IMR-90 (cell line): ENCODE data around the gene DSCAML1. TPM values are rescaled to one million over a fixed set of nuclear protein-coding genes. Genes with fewer than 3 reads are reported as not detected.

Experiments
- ATAC-seq: fragments of 200-7000 bp; cut with Tn5 transposase; 2 replicates; pipeline ENCODE4 v1.9.1; 2020; ENCODE audit warnings: low read depth, mild to moderate bottlenecking, moderate library complexity
- BruUV-seq: library from RNA; stranded (reverse); fragments of 400-500 nt; replicated peaks from 2 replicates; lab custom pipeline; 2021; lab: Mats Ljungman, UMichigan
- CTCF ChIA-PET: fragments of 300-600 bp; formaldehyde crosslinking; extraction: SDS; loops from one replicate; lab custom pipeline; 2021; ENCODE audit warnings: antibody characterized with exemption; lab: Yijun Ruan, JAX
- POLR2A ChIA-PET: fragments of 300-600 bp; sonication (Branson Sonifier 250); formaldehyde crosslinking; loops from one replicate; lab custom pipeline; 2022; ENCODE audit warnings: antibody characterized with exemption; ENCODE audit not compliant: unreplicated experiment; lab: Charles Lee
- DNase-seq: peaks from one replicate; pipeline ENCODE4 v3.0.0; 2013
- H2AFZ ChIP-seq: replicated peaks from 2 replicates; pipeline ENCODE3; 2013; ENCODE audit warnings: low read length, mild to moderate bottlenecking; ENCODE audit not compliant: poor library complexity
- H2AK5ac ChIP-seq: 2 replicates; pipeline ENCODE4 v1.6.1; 2013; ENCODE audit warnings: low read depth, low read length, inconsistent platforms
- H2AK9ac ChIP-seq: replicated peaks from 2 replicates; pipeline ENCODE3; 2013; ENCODE audit warnings: mild to moderate bottlenecking, low read depth, low read length, moderate library complexity; ENCODE audit not compliant: poor library complexity
- H2BK120ac ChIP-seq: 2 replicates; pipeline ENCODE4 v1.6.1; 2013; ENCODE audit warnings: low read depth, low read length, inconsistent platforms
- H2BK15ac ChIP-seq: 3 replicates; pipeline ENCODE4 v1.6.1; 2013; ENCODE audit warnings: low read depth, low read length, inconsistent platforms
- H2BK20ac ChIP-seq: 2 replicates; pipeline ENCODE4 v1.6.1; 2013; ENCODE audit warnings: low read depth, mild to moderate bottlenecking, inconsistent platforms, low read length, moderate library complexity
- H2BK5ac ChIP-seq: 2 replicates; pipeline ENCODE4 v1.6.1; 2013; ENCODE audit warnings: mild to moderate bottlenecking, low read depth, low read length, inconsistent platforms; ENCODE audit not compliant: poor library complexity, severe bottlenecking
- H3K14ac ChIP-seq: replicated peaks from 2 replicates; pipeline ENCODE4 v1.6.1; 2013; ENCODE audit warnings: low read depth, low read length, inconsistent platforms
- H3K18ac ChIP-seq: 2 replicates; pipeline ENCODE4 v1.6.1; 2013; ENCODE audit warnings: low read depth, low read length, control low read depth
- H3K23ac ChIP-seq: 2 replicates; pipeline ENCODE4 v1.6.1; 2013; ENCODE audit warnings: low read depth, low read length, inconsistent platforms
- H3K27ac ChIP-seq: 2 replicates; pipeline ENCODE4 v1.5.1; 2013; ENCODE audit warnings: mild to moderate bottlenecking, control low read depth, low read length; ENCODE audit not compliant: insufficient read depth
- H3K27me3 ChIP-seq: 2 replicates; pipeline ENCODE4 v1.6.1; 2013; ENCODE audit warnings: low read length; ENCODE audit not compliant: control insufficient read depth, insufficient read depth
- H3K36me3 ChIP-seq: 2 replicates; pipeline ENCODE4 v1.6.1; 2013; ENCODE audit warnings: low read length, mixed read lengths; ENCODE audit not compliant: control insufficient read depth, insufficient read depth
- H3K4ac ChIP-seq: 2 replicates; pipeline ENCODE4 v1.6.1; 2013; ENCODE audit warnings: low read depth, low read length, inconsistent platforms
- H3K4me1 ChIP-seq: 2 replicates; pipeline ENCODE4 v1.6.1; 2013; ENCODE audit warnings: low read length, mixed read lengths; ENCODE audit not compliant: control insufficient read depth, insufficient read depth
- H3K4me2 ChIP-seq: 2 replicates; pipeline ENCODE4 v1.6.1; 2013; ENCODE audit warnings: low read depth, mild to moderate bottlenecking, control low read depth, low read length, moderate library complexity
- H3K4me3 ChIP-seq: 2 replicates; pipeline ENCODE4 v1.5.1; 2013; ENCODE audit warnings: low read depth, mild to moderate bottlenecking, control low read depth, low read length, moderate library complexity; ENCODE audit not compliant: insufficient read depth
- H3K56ac ChIP-seq: 2 replicates; pipeline ENCODE4 v1.6.1; 2013; ENCODE audit warnings: low read length, inconsistent platforms; ENCODE audit not compliant: insufficient read depth; ENCODE audit errors: extremely low read depth
- H3K79me1 ChIP-seq, 2 experiments: 2 replicates each; pipeline ENCODE4 v1.6.1; 2013; ENCODE audit warnings: low read length in 2 of 2, inconsistent platforms in 1 of 2, low read depth in 1 of 2
- H3K9ac ChIP-seq: 2 replicates; pipeline ENCODE4 v1.6.1; 2013; ENCODE audit warnings: low read depth, low read length, control low read depth
- H3K9me1 ChIP-seq: 2 replicates; pipeline ENCODE4 v1.6.1; 2013; ENCODE audit warnings: low read length, inconsistent platforms; ENCODE audit not compliant: insufficient read depth
- H3K9me3 ChIP-seq: 2 replicates; pipeline ENCODE4 v1.6.1; 2013; ENCODE audit warnings: low read length; ENCODE audit not compliant: control insufficient read depth, insufficient read depth
- H4K20me1 ChIP-seq: 2 replicates; pipeline ENCODE4 v1.6.1; 2013; ENCODE audit warnings: low read length, inconsistent platforms; ENCODE audit not compliant: insufficient read depth
- H4K5ac ChIP-seq: 2 replicates; pipeline ENCODE4 v1.6.1; 2013; ENCODE audit warnings: mild to moderate bottlenecking, low read depth, low read length, control low read depth
- H4K8ac ChIP-seq, 2 experiments: 2 replicates each; pipeline ENCODE4 v1.6.1; 2013; ENCODE audit warnings: low read depth in 2 of 2, low read length in 2 of 2, control low read depth in 1 of 2, inconsistent platforms in 1 of 2
- H4K91ac ChIP-seq: 2 replicates; pipeline ENCODE4 v1.6.1; 2013; ENCODE audit warnings: low read depth, low read length, inconsistent platforms; ENCODE audit not compliant: insufficient read depth
- BHLHE40 ChIP-seq: fragments of 150-350 bp; IDR thresholded peaks from 2 replicates; pipeline ENCODE4 v1.6.1; 2016; ENCODE audit warnings: mild to moderate bottlenecking, low read depth, low read length
- CEBPB ChIP-seq: IDR thresholded peaks from 2 replicates; pipeline ENCODE4 v1.6.1; 2012; ENCODE audit warnings: low read depth, low read length, improper control_type of control experiment
- CHD1 ChIP-seq: IDR thresholded peaks from 2 replicates; pipeline ENCODE4 v1.6.1; 2012; ENCODE audit warnings: low read depth, low read length, improper control_type of control experiment
- ELK1 ChIP-seq: fragments of 150-350 bp; IDR thresholded peaks from 2 replicates; pipeline ENCODE4 v1.6.1; 2016; ENCODE audit warnings: low read depth, mild to moderate bottlenecking, low read length, moderate library complexity, borderline replicate concordance
- FOS ChIP-seq: fragments of 150-350 bp; IDR thresholded peaks from 2 replicates; pipeline ENCODE4 v1.6.1; 2016; ENCODE audit warnings: low read depth, low read length
- MAZ ChIP-seq: IDR thresholded peaks from 2 replicates; pipeline ENCODE4 v1.6.1; 2012; ENCODE audit warnings: low read depth, mild to moderate bottlenecking, low read length, improper control_type of control experiment, moderate library complexity, borderline replicate concordance
- MXI1 ChIP-seq: IDR thresholded peaks from 2 replicates; pipeline ENCODE4 v1.6.1; 2012; ENCODE audit warnings: low read depth, mild to moderate bottlenecking, low read length, moderate library complexity, borderline replicate concordance
- NFE2L2 ChIP-seq: fragments of 150-350 bp; IDR thresholded peaks from 2 replicates; pipeline ENCODE4 v1.6.1; 2016; ENCODE audit warnings: low read depth, mild to moderate bottlenecking, low read length
- RAD21 ChIP-seq: IDR thresholded peaks from 2 replicates; pipeline ENCODE4 v1.6.1; 2012; ENCODE audit warnings: low read length, improper control_type of control experiment
- RCOR1 ChIP-seq: IDR thresholded peaks from 2 replicates; pipeline ENCODE4 v1.6.1; 2012; ENCODE audit warnings: mild to moderate bottlenecking, low read length, improper control_type of control experiment; ENCODE audit not compliant: insufficient replicate concordance
- RFX5 ChIP-seq: IDR thresholded peaks from 2 replicates; pipeline ENCODE4 v1.8.0; 2012; ENCODE audit warnings: low read depth, mild to moderate bottlenecking, low read length, moderate library complexity
- SMC3 ChIP-seq: fragments of 150-350 bp; IDR thresholded peaks from 2 replicates; pipeline ENCODE4 v1.6.1; 2016; ENCODE audit warnings: low read depth, mild to moderate bottlenecking, antibody characterized with exemption, low read length, moderate library complexity
- USF2 ChIP-seq: fragments of 150-350 bp; IDR thresholded peaks from 2 replicates; pipeline ENCODE4 v1.6.1; 2017; ENCODE audit warnings: mild to moderate bottlenecking, antibody characterized with exemption, low read length, low read depth
- WGBS, 2 experiments: methylation state at CpG; one replicate each; pipeline versions ENCODE4 v1.1.5 to v1.1.7; 2013; ENCODE audit warnings: missing lambda C conversion rate in 2 of 2; ENCODE audit not compliant: insufficient read length in 1 of 2; ENCODE audit errors: extremely low coverage in 2 of 2; 5-methylcytosine and 5-hydroxymethylcytosine counted together
- dilution Hi-C: fragments of 300-500 bp; cut with HindIII; formaldehyde crosslinking; loops from one replicate; pipeline ENCODE4 v1.14.3; 2018; ENCODE audit warnings: low sequenced_read_pairs; ENCODE audit not compliant: unreplicated experiment
- in situ Hi-C: fragments of 300-500 bp; cut with MboI; formaldehyde crosslinking; loops from 3 replicates; pipeline ENCODE4 v1.14.3; 2019; ENCODE audit warnings: low sequenced_read_pairs, inconsistent platforms, mixed read lengths
- intact Hi-C: fragments of 100-400 bp; cut with micrococcal nuclease; formaldehyde crosslinking; loops from 2 replicates; pipeline ENCODE4 v1.10.0; 2022
- polyA plus RNA-seq, 3 experiments: library from polyadenylated mRNA; depleted of rRNA; stranded (reverse); fragments of >200 nt; gene quantifications; 2 replicates each; pipeline ENCODE4 v1.2.3, GENCODE V29; 2012; ENCODE audit warnings: low replicate concordance in 1 of 3
- total RNA-seq: library from RNA; depleted of rRNA; stranded (reverse); fragments of >200 nt; gene quantifications from 2 replicates; pipeline ENCODE4 v1.2.3, GENCODE V29; 2012

Gene DSCAML1
- total and polyA plus RNA-seq, 2 of the 4 experiments (the other 2 are of a cell fraction), result not detected

GRCh38 chr11:117385906-117386305 lies 411.1 kb downstream of the DSCAML1 start (continued):
- TF ChIP-seq MXI1, result no peak
- no peak for TF ChIP-seq CHD1

GRCh38 chr11:117385471-117385870 lies 411.5 kb downstream of the DSCAML1 start:
- no peak overlapping the region for H3K27ac ChIP-seq

More at GRCh38 chr11:117385471-117385870, 411.5 kb downstream of the DSCAML1 start:
- Histone ChIP-seq H2BK5ac (no peak overlapping the region), H3K18ac (no peak overlapping the region), H3K36me3 (peaks cover 41% of the 10 kb centered on the region), H2BK15ac (no peak overlapping the region), H2AFZ (no peak overlapping the region), H3K4me1 (peaks cover 11% of the 10 kb centered on the region), H2AK9ac (no peak overlapping the region), H4K20me1 (peaks cover 6% of the 10 kb centered on the region; the same call in 1 of the 2 replicates), H3K56ac (no peak overlapping the region), H3K9me3 (no peaks in the 10 kb centered on the region), H3K4me2 (no peak overlapping the region), H2BK120ac (no peak overlapping the region), H3K79me1 (peaks cover 0 to 12% of the 10 kb centered on the region in 2 experiments; a peak in 1 of 4 replicates), H2BK20ac (no peak overlapping the region), H3K23ac (no peak overlapping the region), H4K8ac (no peak overlapping the region), H3K27me3 (no peaks in the 10 kb centered on the region), H3K4me3 (no peak overlapping the region), H3K14ac (no peak overlapping the region), H3K9me1 (peaks cover 19% of the 10 kb centered on the region), H3K9ac (no peak overlapping the region), H2AK5ac (no peak overlapping the region), H4K91ac (no peak overlapping the region), H4K5ac (no peak overlapping the region), H3K4ac (no peak overlapping the region)
- ChIA-PET CTCF (no interaction called here), POLR2A (no interaction called here)
- no CpG with 5 or more reads among the region's 3 CpGs for WGBS, 2 experiments
- in situ Hi-C loops (no loop called here), dilution Hi-C loops (no loop called here), intact Hi-C loops (loop anchor here (10.0 kb wide), 1 partner anchor 641 kb away; no protein-coding TSS in a partner anchor)
- BruUV-seq, result no TSS peak
- TF ChIP-seq USF2 (no peak), RFX5 (no peak), FOS (no peak), BHLHE40 (no peak), CHD1 (no peak), SMC3 (no peak), RAD21 (no peak), NFE2L2 (no peak), CEBPB (no peak), ELK1 (no peak), RCOR1 (no peak), MAZ (no peak)
- DNase-seq, result no peak
- ATAC-seq, result no peak
